B cell (primary cell): ENCODE data around the gene PITPNM3.

Experiments
- CTCF ChIP-seq: fragments of 200-600 bp; IDR thresholded peaks from one replicate; pipeline ENCODE4 v1.8.0; 2022; ENCODE audit warnings: antibody characterized with exemption, mild to moderate bottlenecking
- EZH2 ChIP-seq: IDR thresholded peaks from 2 replicates; pipeline ENCODE4 v1.6.1; 2012; ENCODE audit warnings: borderline replicate concordance, low read depth, mild to moderate bottlenecking, moderate library complexity, low read length; ENCODE audit not compliant: insufficient read depth, poor library complexity, severe bottlenecking

GRCh38 chr17:6502871-6503509, 53.4 kb downstream of the PITPNM3 start:
- TF ChIP-seq CTCF (no peak), EZH2 (no peak)
